GM21825 (cell line): ENCODE data around the gene ARHGAP18.

Experiments
- ATAC-seq: cut with Tn5 transposase; IDR thresholded peaks from one replicate; pipeline ENCODE4 v1.9.1; 2021; ENCODE audit warnings: mild to moderate bottlenecking, moderate library complexity; ENCODE audit not compliant: unreplicated experiment

The ARHGAP18 gene

GRCh38 chr6:129546702-129547101 is 163.3 kb downstream of the ARHGAP18 start:
- ATAC-seq = no peak

- ATAC-seq = no peak
These were observed 164.9 kb downstream of the ARHGAP18 start for GRCh38 chr6:129544892-129545612.

GRCh38 chr6:129543981-129544380 is 166.0 kb downstream of the ARHGAP18 start:
- no peak for ATAC-seq

GRCh38 chr6:129542705-129543104 is 167.3 kb downstream of the ARHGAP18 start:
- no peak for ATAC-seq

GRCh38 chr6:129539032-129539431 is 170.9 kb downstream of the ARHGAP18 start:
- no peak for ATAC-seq

- no peak for ATAC-seq
These were observed 173.7 kb downstream of the ARHGAP18 start for GRCh38 chr6:129536271-129536670.

GRCh38 chr6:129534926-129535325 is 175.1 kb downstream of the ARHGAP18 start:
- no peak for ATAC-seq
